ENCODE data around the gene LIPH.

GRCh38 chr3:185560676-185561075, 8.3 kb upstream of the LIPH start:
- TF ChIP-seq CTCF (conservative IDR thresholded peaks at IDR 0.05; ENCODE audit: low read length): no peak
- no peak for TF ChIP-seq EZH2phosphoT487 (IDR thresholded peaks at IDR 0.05; ENCODE audit: borderline replicate concordance)
